Liver (tissue), 9 donors: ENCODE measurements around the gene DOCK2. TPM values are rescaled to one million over a fixed set of nuclear protein-coding genes. Genes with fewer than 3 reads are reported as not detected.

Experiments used
- DNase-seq: peaks from one replicate; pipeline ENCODE4 v3.0.0-alpha.2; 2017; ENCODE audit warnings: low spot score
- H3K27ac ChIP-seq, 2 donors: one replicate each; pipeline ENCODE4 v1.7.0; 2013; ENCODE audit warnings: inconsistent platforms in 2 of 2, low read length in 2 of 2, control low read depth in 1 of 2, low read depth in 1 of 2, mild to moderate bottlenecking in 1 of 2
- H3K27me3 ChIP-seq, 4 donors: one replicate each; pipeline versions ENCODE4 v1.6.1 to v1.7.0; 2013; ENCODE audit warnings: low read length in 3 of 4, inconsistent platforms in 1 of 4, mild to moderate bottlenecking in 1 of 4, moderate library complexity in 1 of 4; ENCODE audit not compliant: control insufficient read depth in 4 of 4, insufficient read depth in 4 of 4
- H3K36me3 ChIP-seq, 4 donors: one replicate each; pipeline versions ENCODE4 v1.6.1 to v1.7.0; 2013; ENCODE audit warnings: low read length in 3 of 4, mild to moderate bottlenecking in 3 of 4, low read depth in 1 of 4, moderate library complexity in 1 of 4; ENCODE audit not compliant: control insufficient read depth in 4 of 4, insufficient read depth in 3 of 4
- H3K4me1 ChIP-seq, 4 donors: one replicate each; pipeline versions ENCODE4 v1.6.1 to v1.7.0; 2013; ENCODE audit warnings: low read length in 3 of 4, mild to moderate bottlenecking in 3 of 4, moderate library complexity in 1 of 4; ENCODE audit not compliant: control insufficient read depth in 4 of 4, insufficient read depth in 4 of 4
- H3K4me3 ChIP-seq, 3 donors: one replicate each; pipeline versions ENCODE4 v1.6.1 to v1.7.0; 2013; ENCODE audit warnings: low read length in 3 of 3, control low read depth in 1 of 3, low read depth in 1 of 3, mild to moderate bottlenecking in 1 of 3
- H3K9ac ChIP-seq, 2 donors: one replicate each; pipeline ENCODE4 v1.7.0; 2013; ENCODE audit warnings: low read length in 2 of 2, mild to moderate bottlenecking in 2 of 2, moderate library complexity in 2 of 2, control low read depth in 1 of 2, low read depth in 1 of 2
- H3K9me3 ChIP-seq, 4 donors: one replicate each; pipeline versions ENCODE4 v1.6.1 to v1.7.0; 2013; ENCODE audit warnings: low read length in 3 of 4; ENCODE audit not compliant: control insufficient read depth in 4 of 4
- EGR1 ChIP-seq, 2 donors: IDR thresholded peaks; 2 replicates each; pipeline ENCODE4 v1.6.1; 2016 to 2018; ENCODE audit warnings: antibody characterized with exemption in 2 of 2, low read depth in 2 of 2
- FOXA1 ChIP-seq: IDR thresholded peaks from 2 replicates; pipeline ENCODE4 v1.6.1; 2016; ENCODE audit warnings: antibody characterized with exemption
- FOXA2 ChIP-seq: IDR thresholded peaks from 2 replicates; pipeline ENCODE4 v1.6.1; 2016; ENCODE audit warnings: antibody characterized with exemption
- GABPA ChIP-seq, 2 donors: IDR thresholded peaks in 1 of 2; conservative IDR thresholded peaks in 1 of 2; 2 replicates each; pipeline ENCODE4 v1.6.1; 2016; ENCODE audit warnings: antibody characterized with exemption in 2 of 2, mild to moderate bottlenecking in 1 of 2, moderate library complexity in 1 of 2
- HNF4G ChIP-seq: IDR thresholded peaks from 2 replicates; pipeline ENCODE4 v1.6.1; 2016; ENCODE audit warnings: antibody characterized with exemption
- NR2F2 ChIP-seq: IDR thresholded peaks from 2 replicates; pipeline ENCODE4 v1.6.1; 2016; ENCODE audit warnings: antibody characterized with exemption
- RAD21 ChIP-seq, 2 donors: IDR thresholded peaks; 2 replicates each; pipeline ENCODE4 v1.6.1; 2016; ENCODE audit warnings: antibody characterized with exemption in 2 of 2, mild to moderate bottlenecking in 2 of 2
- REST ChIP-seq: IDR thresholded peaks from 2 replicates; pipeline ENCODE4 v1.6.1; 2016; ENCODE audit warnings: antibody characterized with exemption, mild to moderate bottlenecking
- RXRA ChIP-seq, 2 donors: IDR thresholded peaks; 2 replicates each; pipeline ENCODE4 v1.6.1; 2017 to 2018; ENCODE audit warnings: antibody characterized with exemption in 2 of 2, mild to moderate bottlenecking in 1 of 2
- SP1 ChIP-seq: IDR thresholded peaks from 2 replicates; pipeline ENCODE4 v1.6.1; 2018; ENCODE audit warnings: antibody characterized with exemption, mild to moderate bottlenecking
- TAF1 ChIP-seq: conservative IDR thresholded peaks from 2 replicates; pipeline ENCODE4 v1.6.1; 2016; ENCODE audit warnings: antibody characterized with exemption, mild to moderate bottlenecking
- ZBTB33 ChIP-seq: IDR thresholded peaks from 2 replicates; pipeline ENCODE4 v1.6.1; 2016; ENCODE audit warnings: antibody characterized with exemption
- WGBS: extraction: QIAGEN DNeasy Blood & Tissue Kit; methylation state at CpG from one replicate; pipeline ENCODE4 v1.1.7; 2013; 5-methylcytosine and 5-hydroxymethylcytosine counted together
- polyA plus RNA-seq, 2 donors: library from polyadenylated mRNA; stranded (reverse) in 1 of 2; unstranded in 1 of 2; fragments of 200-250 nt in 1 of 2; fragments of >200 nt in 1 of 2; fragmentation: Nextera tagmentation in 1 of 2; extraction: Ambion mirVana in 1 of 2; gene quantifications; one replicate each; pipeline versions ENCODE4 v1.2.1 to v1.2.3, GENCODE V29; 2013 to 2015
- total RNA-seq, 2 donors: library from RNA; depleted of rRNA; stranded (reverse); fragments of >200 nt; gene quantifications; one replicate each; pipeline ENCODE4 v1.2.3, GENCODE V29; 2014
- TF ChIP-seq, protein P1 (sequence below): IDR thresholded peaks from 2 replicates; pipeline ENCODE4 v1.6.1; 2016; ENCODE audit warnings: antibody characterized with exemption
- TF ChIP-seq, protein P2 (sequence below): fragments of 150-350 bp; IDR thresholded peaks from 2 replicates; pipeline ENCODE4 v1.5.1; 2017; ENCODE audit warnings: improper control_type of control experiment, low read depth, low read length; ENCODE audit not compliant: missing input control
- donor health status: healthy.
- donor health status: healthy.
- donor health status: healthy.
- donor health status: healthy.
- donor health status: healthy.

The DOCK2 gene
- total and polyA plus RNA-seq, 4 donors, result 2.3 to 26.6 (median 8.2) TPM

DNA sequence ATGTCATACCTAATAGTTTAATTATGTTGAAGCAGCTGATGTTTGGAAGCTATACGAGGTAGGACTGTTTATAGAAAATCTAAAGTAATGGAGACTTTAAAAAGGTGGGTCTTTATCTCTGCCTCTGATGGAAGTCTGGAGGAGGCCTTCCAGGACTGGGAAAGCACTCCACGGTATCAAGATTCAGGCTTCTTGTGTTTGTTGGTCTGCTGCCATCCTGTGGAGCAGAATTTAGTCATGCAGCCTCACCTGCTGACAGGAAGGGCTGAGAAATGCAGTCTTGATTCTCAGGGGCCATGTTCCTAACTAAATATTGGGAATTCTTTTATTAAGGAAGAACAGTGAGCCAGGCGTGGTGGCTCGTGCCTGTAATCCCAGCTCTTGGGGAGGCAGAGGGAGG is 37.6 kb upstream of the DOCK2 start:
- no peak overlapping the region for H3K27ac ChIP-seq
- H3K4me1 ChIP-seq, result no peaks in the 10 kb centered on the region
- H3K9me3 ChIP-seq, result no peaks in the 10 kb centered on the region
- DNase-seq, result no peak
- TF ChIP-seq REST (no peak), ZBTB33 (no peak)
- WGBS, result 95% methylated on average over 4 of the region's 4 CpGs
- no peak overlapping the region for H3K9ac ChIP-seq
- H3K36me3 ChIP-seq, result peaks cover 0 to 28% (median 6%) of the 10 kb centered on the region in 4 donors
- H3K27me3 ChIP-seq, result no peaks in the 10 kb centered on the region
- no peak overlapping the region for H3K4me3 ChIP-seq

DNA sequence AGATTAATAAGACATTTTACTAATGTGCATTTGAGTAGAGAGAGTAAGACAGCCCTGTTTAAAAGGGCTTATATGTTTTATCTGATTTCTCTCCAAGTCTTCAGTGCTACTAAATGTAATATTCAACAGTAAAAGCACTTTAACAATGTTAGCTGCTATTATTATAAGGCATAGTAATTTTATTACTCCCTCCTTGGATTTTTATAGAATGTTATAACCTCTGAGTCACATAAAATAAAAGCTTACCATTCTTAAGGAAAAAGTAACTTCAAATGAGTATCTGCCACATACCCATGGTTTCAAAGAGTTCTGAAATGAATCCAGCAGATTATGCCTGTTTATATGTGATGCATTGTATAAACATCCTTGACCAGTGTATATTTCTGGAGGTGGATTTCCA is 34.5 kb upstream of the DOCK2 start:
- no peak for DNase-seq
- Histone ChIP-seq H3K9ac (no peak overlapping the region), H3K27ac (no peak overlapping the region), H3K27me3 (no peaks in the 10 kb centered on the region), H3K36me3 (peaks cover 0 to 28% (median 3%) of the 10 kb centered on the region in 4 donors), H3K4me1 (no peaks in the 10 kb centered on the region), H3K4me3 (no peak overlapping the region), H3K9me3 (no peaks in the 10 kb centered on the region)
- TF ChIP-seq, protein P1, sequence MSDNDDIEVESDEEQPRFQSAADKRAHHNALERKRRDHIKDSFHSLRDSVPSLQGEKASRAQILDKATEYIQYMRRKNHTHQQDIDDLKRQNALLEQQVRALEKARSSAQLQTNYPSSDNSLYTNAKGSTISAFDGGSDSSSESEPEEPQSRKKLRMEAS, result no peak
- TF ChIP-seq TAF1 (no peak), FOXA1 (no peak), HNF4G (no peak), EGR1 (IDR thresholded peaks at IDR 0.05; ENCODE audit: low read depth in 2 of 2) (no peak), FOXA2 (no peak), RAD21 (IDR thresholded peaks at IDR 0.05) (no peak), RXRA (IDR thresholded peaks at IDR 0.05) (no peak)

DNA sequence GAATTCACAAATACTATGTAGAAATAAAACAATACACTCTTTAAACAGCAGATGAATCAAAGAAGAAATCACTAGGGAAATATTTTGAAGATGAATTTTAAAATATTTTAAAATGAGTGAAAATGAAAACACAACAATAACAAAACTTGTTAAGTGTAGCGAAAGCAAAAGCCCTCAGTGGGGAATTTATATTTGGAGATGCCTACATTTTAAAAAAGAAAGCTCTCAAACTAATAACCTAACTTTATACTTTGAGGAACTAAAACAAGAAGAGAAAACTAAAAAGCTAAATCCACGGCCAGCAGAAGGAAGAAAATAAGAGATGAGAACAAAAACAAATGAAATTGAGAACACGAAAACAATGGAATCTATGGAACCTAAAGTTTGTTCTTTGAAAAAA is 30.8 kb upstream of the DOCK2 start:
- H3K9ac ChIP-seq, result no peak overlapping the region
- H3K4me3 ChIP-seq, result no peak overlapping the region
- no peak overlapping the region for H3K27ac ChIP-seq
- H3K36me3 ChIP-seq, result peaks cover 0 to 15% (median 2%) of the 10 kb centered on the region in 4 donors
- DNase-seq, result no peak
- H3K9me3 ChIP-seq, result no peaks in the 10 kb centered on the region
- WGBS, result 90% methylated on average over 3 of the region's 3 CpGs
- H3K4me1 ChIP-seq, result no peaks in the 10 kb centered on the region
- H3K27me3 ChIP-seq, result peaks cover 0 to 3% (median 0%) of the 10 kb centered on the region in 4 donors
- TF ChIP-seq GABPA (IDR thresholded peaks at IDR 0.05 in 1 of 2, conservative IDR thresholded peaks at IDR 0.05 in 1 of 2) (no peak), FOXA2 (no peak), FOXA1 (no peak), REST (no peak), SP1 (no peak), NR2F2 (no peak), ZBTB33 (no peak), RAD21 (IDR thresholded peaks at IDR 0.05) (no peak)
- TF ChIP-seq, protein P2, sequence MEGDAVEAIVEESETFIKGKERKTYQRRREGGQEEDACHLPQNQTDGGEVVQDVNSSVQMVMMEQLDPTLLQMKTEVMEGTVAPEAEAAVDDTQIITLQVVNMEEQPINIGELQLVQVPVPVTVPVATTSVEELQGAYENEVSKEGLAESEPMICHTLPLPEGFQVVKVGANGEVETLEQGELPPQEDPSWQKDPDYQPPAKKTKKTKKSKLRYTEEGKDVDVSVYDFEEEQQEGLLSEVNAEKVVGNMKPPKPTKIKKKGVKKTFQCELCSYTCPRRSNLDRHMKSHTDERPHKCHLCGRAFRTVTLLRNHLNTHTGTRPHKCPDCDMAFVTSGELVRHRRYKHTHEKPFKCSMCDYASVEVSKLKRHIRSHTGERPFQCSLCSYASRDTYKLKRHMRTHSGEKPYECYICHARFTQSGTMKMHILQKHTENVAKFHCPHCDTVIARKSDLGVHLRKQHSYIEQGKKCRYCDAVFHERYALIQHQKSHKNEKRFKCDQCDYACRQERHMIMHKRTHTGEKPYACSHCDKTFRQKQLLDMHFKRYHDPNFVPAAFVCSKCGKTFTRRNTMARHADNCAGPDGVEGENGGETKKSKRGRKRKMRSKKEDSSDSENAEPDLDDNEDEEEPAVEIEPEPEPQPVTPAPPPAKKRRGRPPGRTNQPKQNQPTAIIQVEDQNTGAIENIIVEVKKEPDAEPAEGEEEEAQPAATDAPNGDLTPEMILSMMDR, result no peak
